Prostate gland (tissue), 2 donors: Measurements from ENCODE around the gene RIPOR3. TPM values are rescaled to one million over a fixed set of nuclear protein-coding genes. Genes with fewer than 3 reads are reported as not detected.

Experiments used
- DNase-seq: peaks from one replicate; pipeline ENCODE4 v3.0.0-alpha.2; 2019; ENCODE audit warnings: low spot score
- H3K27ac ChIP-seq, 2 donors: fragments of 200-600 bp; sonication (generic); 2 replicates each; pipeline ENCODE4 v1.5.1; 2017 to 2019
- H3K27me3 ChIP-seq: fragments of 200-600 bp; sonication (generic); replicated peaks from 2 replicates; pipeline ENCODE4 v1.5.1; 2019; ENCODE audit not compliant: insufficient read depth
- H3K36me3 ChIP-seq, 2 donors: fragments of 200-600 bp; sonication (generic); 1 replicate in 1 of 2; 2 replicates in 1 of 2; pipeline versions ENCODE4 v1.5.1 to v1.8.1; 2017 to 2019
- H3K4me1 ChIP-seq: fragments of 200-600 bp; sonication (generic); replicated peaks from 2 replicates; pipeline ENCODE4 v1.5.1; 2019
- H3K4me3 ChIP-seq, 2 donors: fragments of 200-600 bp; sonication (generic); 2 replicates each; pipeline ENCODE4 v1.5.1; 2017 to 2019
- H3K9me3 ChIP-seq: fragments of 200-600 bp; sonication (generic); 2 replicates; pipeline ENCODE4 v1.5.1; 2017
- CTCF ChIP-seq, 4 experiments: fragments of 200-600 bp in 2 of 4; fragments of 450-650 bp in 2 of 4; sonication (generic) in 2 of 4; IDR thresholded peaks; 1 replicate in 3 of 4; 2 replicates in 1 of 4; pipeline ENCODE4 v1.5.1; 2016 to 2019; ENCODE audit warnings: antibody characterized with exemption in 4 of 4, mild to moderate bottlenecking in 2 of 4, moderate library complexity in 2 of 4
- POLR2A ChIP-seq: fragments of 450-650 bp; IDR thresholded peaks from one replicate; pipeline ENCODE4 v1.6.1; 2016; ENCODE audit warnings: antibody characterized with exemption, mild to moderate bottlenecking
- POLR2AphosphoS5 ChIP-seq: sonication (generic); formaldehyde crosslinking; IDR thresholded peaks from one replicate; pipeline ENCODE4 v1.6.1; 2017; ENCODE audit warnings: antibody characterized with exemption
- WGBS: methylation state at CpG from one replicate; pipeline ENCODE4 v1.1.5; 2018; 5-methylcytosine and 5-hydroxymethylcytosine counted together
- intact Hi-C: fragments of 100-400 bp; cut with DNase I; formaldehyde crosslinking; loops from one replicate; pipeline ENCODE4 v1.14.2; 2022
- total RNA-seq, 2 donors: library from RNA; depleted of rRNA; stranded (reverse); fragments of >200 nt; gene quantifications; one replicate each; pipeline ENCODE4 v1.1.0, GENCODE V29; 2016

Gene RIPOR3
- total RNA-seq, 2 donors from 2014 or later = 0.55 to 11.3 TPM

GRCh38 chr20:50722424-50723155 lies 31.2 kb upstream of the RIPOR3 start:
- H3K27ac ChIP-seq = peak overlapping the region; percentile 47 to 49
- intact Hi-C loops = no loop called here
- no peak for DNase-seq

GRCh38 chr20:50721881-50722281 lies 30.5 kb upstream of the RIPOR3 start:
- no peaks in the 10 kb centered on the region for H3K4me1 ChIP-seq
- intact Hi-C loops = no loop called here
- no peak overlapping the region for H3K4me3 ChIP-seq
- H3K27ac ChIP-seq = peak overlapping the region; percentile 47 to 49
- WGBS = 36% methylated on average over 9 of the region's 9 CpGs
- H3K27me3 ChIP-seq = no peaks in the 10 kb centered on the region
- no peaks in the 10 kb centered on the region for H3K36me3 ChIP-seq
- TF ChIP-seq CTCF (IDR thresholded peaks at IDR 0.05) (no peak), POLR2AphosphoS5 (peak; percentile 83)
- DNase-seq = peak; percentile 33
- H3K9me3 ChIP-seq = no peaks in the 10 kb centered on the region

More at GRCh38 chr20:50722424-50723155, 31.2 kb upstream of the RIPOR3 start:
- no peak for TF ChIP-seq POLR2AphosphoS5
- no peak for TF ChIP-seq POLR2A
- no peak for TF ChIP-seq CTCF (IDR thresholded peaks at IDR 0.05)
- no peaks in the 10 kb centered on the region for H3K9me3 ChIP-seq
- no peaks in the 10 kb centered on the region for H3K4me1 ChIP-seq
- no peaks in the 10 kb centered on the region for H3K27me3 ChIP-seq
- WGBS = 85% methylated on average over 10 of the region's 10 CpGs
- no peaks in the 10 kb centered on the region for H3K36me3 ChIP-seq
- H3K4me3 ChIP-seq = no peak overlapping the region

- no peak overlapping the region for H3K4me3 ChIP-seq
- DNase-seq = no peak
- no peak overlapping the region for H3K27ac ChIP-seq
Measured at GRCh38 chr20:50720582-50720981, 29.2 kb upstream of the RIPOR3 start.

GRCh38 chr20:50720026-50720425 lies 28.7 kb upstream of the RIPOR3 start:
- no peak overlapping the region for H3K27ac ChIP-seq
- intact Hi-C loops = no loop called here
- H3K4me3 ChIP-seq = no peak overlapping the region
- no peaks in the 10 kb centered on the region for H3K27me3 ChIP-seq
- WGBS = 85% methylated on average over 5 of the region's 5 CpGs
- no peaks in the 10 kb centered on the region for H3K4me1 ChIP-seq
- no peak for DNase-seq
- TF ChIP-seq CTCF (IDR thresholded peaks at IDR 0.05) (no peak), POLR2A (no peak), POLR2AphosphoS5 (no peak)
- no peaks in the 10 kb centered on the region for H3K36me3 ChIP-seq
- H3K9me3 ChIP-seq = no peaks in the 10 kb centered on the region

More at GRCh38 chr20:50720582-50720981, 29.2 kb upstream of the RIPOR3 start:
- Histone ChIP-seq H3K36me3 (no peaks in the 10 kb centered on the region), H3K4me1 (no peaks in the 10 kb centered on the region), H3K27me3 (no peaks in the 10 kb centered on the region), H3K9me3 (no peaks in the 10 kb centered on the region)
- no peak for TF ChIP-seq CTCF (IDR thresholded peaks at IDR 0.05)
- TF ChIP-seq POLR2AphosphoS5 = no peak
- intact Hi-C loops = no loop called here

- WGBS = 90% methylated on average over 4 of the region's 4 CpGs
- Histone ChIP-seq H3K27ac (no peak overlapping the region), H3K36me3 (no peaks in the 10 kb centered on the region), H3K4me3 (no peak overlapping the region), H3K9me3 (no peaks in the 10 kb centered on the region), H3K4me1 (no peaks in the 10 kb centered on the region), H3K27me3 (no peaks in the 10 kb centered on the region)
- no peak for TF ChIP-seq POLR2AphosphoS5
- no peak for TF ChIP-seq CTCF (IDR thresholded peaks at IDR 0.05)
- no peak for TF ChIP-seq POLR2A
- no peak for DNase-seq
- intact Hi-C loops = no loop called here
Measured at GRCh38 chr20:50719328-50719727, 28.0 kb upstream of the RIPOR3 start.
